Measurements from ENCODE around the gene TP53I11. TPM values are rescaled to one million over a fixed set of nuclear protein-coding genes. Genes with fewer than 3 reads are reported as not detected.

Gene TP53I11
- total and polyA plus RNA-seq, 2 of the 13 experiments (the other 11 are each of a cell fraction or from before 2014, with no cell fraction given), result not detected

DNA sequence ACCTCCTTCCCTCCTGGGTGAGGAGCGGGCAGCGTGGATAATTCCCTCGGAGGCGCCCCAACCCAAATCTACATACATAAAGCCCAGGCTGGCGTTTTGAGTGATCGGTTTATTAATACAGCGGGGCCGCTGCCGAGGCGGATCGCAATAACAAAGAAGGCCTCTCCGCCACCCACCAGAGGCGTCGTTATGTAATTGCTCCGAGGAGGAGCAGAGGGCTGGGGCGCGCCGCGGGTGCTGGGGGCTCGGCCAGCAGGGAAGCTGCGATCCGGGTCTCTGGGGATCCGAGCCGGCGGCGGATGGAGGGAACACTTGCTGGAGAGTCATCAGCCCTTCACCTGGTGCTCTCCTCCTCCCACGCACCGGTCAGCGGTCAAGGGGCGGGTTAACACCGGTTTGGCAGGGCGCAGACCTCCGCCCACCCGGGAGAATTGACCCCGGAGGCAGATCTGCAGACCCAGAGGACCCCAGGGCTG lies 6.4 kb upstream of the TP53I11 start (continued):
- TF ChIP-seq, protein P1, sequence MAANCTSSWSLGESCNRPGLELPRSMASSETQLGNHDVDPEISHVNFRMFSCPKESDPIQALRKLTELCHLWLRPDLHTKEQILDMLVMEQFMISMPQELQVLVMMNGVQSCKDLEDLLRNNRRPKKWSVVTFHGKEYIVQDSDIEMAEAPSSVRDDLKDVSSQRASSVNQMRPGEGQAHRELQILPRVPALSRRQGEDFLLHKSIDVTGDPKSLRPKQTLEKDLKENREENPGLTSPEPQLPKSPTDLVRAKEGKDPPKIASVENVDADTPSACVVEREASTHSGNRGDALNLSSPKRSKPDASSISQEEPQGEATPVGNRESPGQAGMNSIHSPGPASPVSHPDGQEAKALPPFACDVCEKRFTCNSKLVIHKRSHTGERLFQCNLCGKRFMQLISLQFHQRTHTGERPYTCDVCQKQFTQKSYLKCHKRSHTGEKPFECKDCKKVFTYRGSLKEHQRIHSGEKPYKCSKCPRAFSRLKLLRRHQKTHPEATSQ (CRISPR knock-in tag; IDR thresholded peaks at IDR 0.05; ENCODE audit: borderline replicate concordance), result no peak
- TF ChIP-seq, protein P2, sequence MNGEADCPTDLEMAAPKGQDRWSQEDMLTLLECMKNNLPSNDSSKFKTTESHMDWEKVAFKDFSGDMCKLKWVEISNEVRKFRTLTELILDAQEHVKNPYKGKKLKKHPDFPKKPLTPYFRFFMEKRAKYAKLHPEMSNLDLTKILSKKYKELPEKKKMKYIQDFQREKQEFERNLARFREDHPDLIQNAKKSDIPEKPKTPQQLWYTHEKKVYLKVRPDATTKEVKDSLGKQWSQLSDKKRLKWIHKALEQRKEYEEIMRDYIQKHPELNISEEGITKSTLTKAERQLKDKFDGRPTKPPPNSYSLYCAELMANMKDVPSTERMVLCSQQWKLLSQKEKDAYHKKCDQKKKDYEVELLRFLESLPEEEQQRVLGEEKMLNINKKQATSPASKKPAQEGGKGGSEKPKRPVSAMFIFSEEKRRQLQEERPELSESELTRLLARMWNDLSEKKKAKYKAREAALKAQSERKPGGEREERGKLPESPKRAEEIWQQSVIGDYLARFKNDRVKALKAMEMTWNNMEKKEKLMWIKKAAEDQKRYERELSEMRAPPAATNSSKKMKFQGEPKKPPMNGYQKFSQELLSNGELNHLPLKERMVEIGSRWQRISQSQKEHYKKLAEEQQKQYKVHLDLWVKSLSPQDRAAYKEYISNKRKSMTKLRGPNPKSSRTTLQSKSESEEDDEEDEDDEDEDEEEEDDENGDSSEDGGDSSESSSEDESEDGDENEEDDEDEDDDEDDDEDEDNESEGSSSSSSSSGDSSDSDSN (CRISPR knock-in tag; IDR thresholded peaks at IDR 0.05), result no peak

DNA sequence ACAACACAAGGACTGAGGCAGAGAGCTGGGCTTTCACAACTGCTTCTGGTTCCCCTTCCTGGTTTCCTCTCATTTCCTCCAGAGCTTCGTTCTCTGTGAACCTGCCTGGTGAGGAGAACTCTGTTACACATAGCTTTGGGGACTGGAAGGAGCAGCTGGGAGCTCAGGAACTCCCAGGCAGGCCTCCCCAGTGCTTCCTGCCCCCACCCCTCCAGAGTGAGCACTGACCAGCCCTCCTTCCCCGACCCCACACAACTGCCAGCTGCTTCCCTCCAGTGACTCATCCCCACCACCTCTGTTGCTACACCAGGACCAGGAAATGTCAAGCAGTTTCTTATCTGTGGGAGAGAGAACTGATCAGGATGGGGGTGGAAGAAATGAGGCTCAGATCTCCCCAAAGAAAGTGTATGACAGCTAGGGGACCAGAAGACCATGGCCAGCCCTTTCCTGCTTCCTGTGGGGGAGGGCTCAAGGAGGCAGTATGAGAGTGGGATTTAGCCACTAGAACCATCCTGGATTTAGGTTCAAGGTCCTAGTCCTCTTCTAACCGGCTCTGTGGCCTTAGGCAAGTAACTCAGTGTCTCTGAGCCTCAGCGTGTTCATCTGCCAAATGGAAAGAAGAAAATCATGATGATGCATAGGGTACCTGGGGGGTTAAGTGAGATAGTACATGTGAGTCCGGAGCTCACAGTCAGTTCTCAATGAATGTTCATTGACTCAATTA lies 4.5 kb upstream of the TP53I11 start:
- BruUV-seq (replicated peaks), result no TSS peak
- peaks cover 10% of the 10 kb centered on the region for H3K4me1 ChIP-seq (ENCODE audit: insufficient read depth, low read length)
- H3K27me3 ChIP-seq (ENCODE audit: control insufficient read depth in 1 of 2, insufficient read depth in 2 of 2, low read length in 2 of 2), result peaks cover 3 to 31% of the 10 kb centered on the region in 2 experiments; a peak in 3 of 5 replicates
- ChIA-PET CTCF (ENCODE audit: low intra/inter-chr PET ratio, low total read pairs) (no interaction called here), POLR2A (no interaction called here)
- no peak overlapping the region for H3K9ac ChIP-seq (ENCODE audit: insufficient read depth, low read depth, low read length)
- no peaks in the 10 kb centered on the region for H4K20me1 ChIP-seq (ENCODE audit: insufficient read depth, low read length)
- ATAC-seq (no peak), FAIRE-seq (no peak), DNase-seq (ENCODE audit: low spot score) (no peak)
- WGBS (ENCODE audit: low lambda C conversion rate), result 27% methylated on average over 4 of the region's 5 CpGs
- in situ Hi-C loops (cut with HindIII; ENCODE audit: extremely low pct_ligation_motif_present, low pct_unique_long_range_greater_than_20kb), result no loop called here
- intact Hi-C loops (cut with micrococcal nuclease; ENCODE audit: unreplicated experiment), result no loop called here
- no peaks in the 10 kb centered on the region for H3K9me3 ChIP-seq (ENCODE audit: low read length)
- TF ChIP-seq ZNF468 (CRISPR knock-in tag; IDR thresholded peaks at IDR 0.05) (no peak), HNF4G (IDR thresholded peaks at IDR 0.05; ENCODE audit: borderline replicate concordance, low read depth, low read length) (no peak), HNF4G (CRISPR knock-in tag; IDR thresholded peaks at IDR 0.05; ENCODE audit: borderline replicate concordance, low read depth) (no peak)
- no peaks in the 10 kb centered on the region for H3K36me3 ChIP-seq (replicated peaks in 1 of 2; ENCODE audit: control insufficient read depth in 1 of 2, insufficient read depth in 2 of 2, low read length in 2 of 2)
- H3K27ac ChIP-seq (ENCODE audit: extremely low read length, insufficient read depth, low read length), result no peak overlapping the region
- no peak overlapping the region for H2AFZ ChIP-seq (ENCODE audit: low read length)
- H3K4me3 ChIP-seq (replicated peaks in 1 of 3; ENCODE audit: insufficient read depth in 1 of 3, low read depth in 2 of 3, low read length in 3 of 3), result no peak overlapping the region
- H3K79me2 ChIP-seq (ENCODE audit: insufficient read depth, low read length), result no peaks in the 10 kb centered on the region
- H3K4me2 ChIP-seq (ENCODE audit: low read depth, low read length), result no peak overlapping the region

Data from HepG2 (cell line).